ENCODE results near the gene SPATS2. TPM values are rescaled to one million over a fixed set of nuclear protein-coding genes. Genes with fewer than 3 reads are reported as not detected.
A peak's percentile ranks its signal among the peaks of the same experiment; 100 is the strongest.

SPATS2 gene
- total and polyA plus RNA-seq, 3 donors from 2014 or later: 47.1 to 67.5 (median 65.0) TPM

- intact Hi-C loops (cut with DNase I; ENCODE audit: low total_unique reads): no loop called here
- Histone ChIP-seq H3K4me1 (peaks cover 7% of the 10 kb centered on the region), H3K27ac (peak overlapping the region; percentile 21 to 55), H3K27me3 (no peaks in the 10 kb centered on the region), H3K4me3 (no peak overlapping the region), H3K9me3 (no peaks in the 10 kb centered on the region), H3K36me3 (ENCODE audit: low read depth, missing control alignments) (no peaks in the 10 kb centered on the region)
- no peak for TF ChIP-seq POLR2A (IDR thresholded peaks at IDR 0.05)
- TF ChIP-seq CTCF (IDR thresholded peaks at IDR 0.05): no peak
- 50 to 72% methylated on average over 10 to 11 of the region's 11 CpGs for WGBS, 2 donors
- DNase-seq: peak; percentile 67
Observed at GRCh38 chr12:49462083-49462744, 95.0 kb downstream of the SPATS2 start.

GRCh38 chr12:49465132-49465531 is 97.9 kb downstream of the SPATS2 start:
- no peak for DNase-seq
- Histone ChIP-seq H3K27ac (no peak overlapping the region), H3K36me3 (ENCODE audit: low read depth, missing control alignments) (no peaks in the 10 kb centered on the region), H3K9me3 (no peaks in the 10 kb centered on the region), H3K4me1 (peaks cover 5% of the 10 kb centered on the region), H3K27me3 (no peaks in the 10 kb centered on the region), H3K4me3 (no peak overlapping the region)
- intact Hi-C loops (cut with DNase I; ENCODE audit: low total_unique reads): no loop called here
- 97 to 100% methylated on average over 2 of the region's 2 CpGs for WGBS, 2 donors
- TF ChIP-seq CTCF (IDR thresholded peaks at IDR 0.05): no peak
- TF ChIP-seq POLR2A (IDR thresholded peaks at IDR 0.05): no peak

- Histone ChIP-seq H3K9me3 (no peaks in the 10 kb centered on the region), H3K27me3 (no peaks in the 10 kb centered on the region), H3K4me3 (no peak overlapping the region), H3K27ac (no peak overlapping the region), H3K4me1 (no peaks in the 10 kb centered on the region), H3K36me3 (ENCODE audit: low read depth, missing control alignments) (no peaks in the 10 kb centered on the region)
- no peak for DNase-seq
- TF ChIP-seq CTCF (IDR thresholded peaks at IDR 0.05): no peak
- no peak for TF ChIP-seq POLR2A (IDR thresholded peaks at IDR 0.05)
- intact Hi-C loops (cut with DNase I; ENCODE audit: low total_unique reads): no loop called here
Observed at GRCh38 chr12:49470986-49471385, 103.7 kb downstream of the SPATS2 start.

- Histone ChIP-seq H3K4me3 (no peak overlapping the region), H3K9me3 (no peaks in the 10 kb centered on the region), H3K4me1 (no peaks in the 10 kb centered on the region), H3K27me3 (no peaks in the 10 kb centered on the region), H3K27ac (no peak overlapping the region), H3K36me3 (ENCODE audit: low read depth, missing control alignments) (no peaks in the 10 kb centered on the region)
- intact Hi-C loops (cut with DNase I; ENCODE audit: low total_unique reads): no loop called here
- TF ChIP-seq CTCF (IDR thresholded peaks at IDR 0.05): no peak
- TF ChIP-seq POLR2A (IDR thresholded peaks at IDR 0.05): no peak
- DNase-seq: no peak
- WGBS, 2 donors: 88 to 97% methylated on average over 1 of the region's 1 CpG
Observed at GRCh38 chr12:49471557-49471956, 104.3 kb downstream of the SPATS2 start.

GRCh38 chr12:49476091-49476490 is 108.8 kb downstream of the SPATS2 start:
- H3K4me1 ChIP-seq: no peaks in the 10 kb centered on the region
- H3K4me3 ChIP-seq: no peak overlapping the region
- 93 to 94% methylated on average over 9 to 12 of the region's 12 CpGs for WGBS, 2 donors
- no peak for DNase-seq
- no peaks in the 10 kb centered on the region for H3K9me3 ChIP-seq
- no peak overlapping the region for H3K27ac ChIP-seq
- no peaks in the 10 kb centered on the region for H3K27me3 ChIP-seq
- H3K36me3 ChIP-seq (ENCODE audit: low read depth, missing control alignments): no peaks in the 10 kb centered on the region
- no peak for TF ChIP-seq POLR2A (IDR thresholded peaks at IDR 0.05)
- TF ChIP-seq CTCF (IDR thresholded peaks at IDR 0.05): no peak
- intact Hi-C loops (cut with DNase I; ENCODE audit: low total_unique reads): no loop called here

Measured in testis (tissue), 3 donors.